ENCODE data around the gene LRSAM1.
A peak's percentile ranks its signal among the peaks of the same experiment; 100 is the strongest.

LRSAM1 gene

DNA sequence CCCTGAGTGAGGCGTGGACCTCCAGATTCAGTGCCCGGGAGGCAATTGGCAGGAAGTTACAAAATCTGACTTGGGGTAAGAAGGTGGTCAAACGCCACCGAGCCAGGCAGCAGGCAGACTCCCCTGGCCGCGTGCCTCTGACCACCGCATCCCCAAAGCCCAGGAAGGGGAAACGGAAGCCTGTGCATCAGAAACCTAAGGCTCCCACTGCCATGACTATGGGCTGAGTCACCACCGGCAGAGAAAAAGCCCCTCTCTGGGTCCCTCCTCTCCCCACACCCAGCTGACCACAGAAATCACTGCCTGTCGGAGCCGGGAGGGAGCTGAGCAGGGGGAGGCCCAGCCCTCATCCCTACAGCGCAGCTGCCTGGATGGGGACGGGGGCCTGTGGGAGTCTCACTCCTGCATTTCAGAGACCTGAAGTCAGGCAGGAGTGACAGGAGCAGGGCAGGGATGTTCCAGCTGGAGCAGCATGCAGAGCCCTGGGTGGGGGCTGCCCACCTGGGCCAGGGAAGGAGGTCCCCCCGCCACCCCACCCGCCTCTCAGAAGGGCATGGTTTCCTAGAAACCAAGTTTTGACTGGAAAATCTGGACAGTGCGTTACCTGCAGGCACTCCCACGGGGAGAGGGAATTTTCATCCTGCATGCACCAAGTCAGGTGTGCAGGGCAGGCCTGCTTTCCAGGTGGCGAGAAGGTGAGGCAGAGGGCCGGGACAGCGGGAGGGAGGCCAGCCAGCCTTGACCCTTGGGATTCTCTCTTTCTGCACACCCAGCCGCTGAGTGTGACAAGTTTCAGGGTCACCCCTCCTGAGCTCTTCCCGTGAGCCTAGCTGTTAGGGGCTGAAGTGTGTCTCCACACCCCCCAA lies 68.2 kb downstream of the LRSAM1 start:
- no peak for DNase-seq

- DNase-seq, result no peak
Observed at GRCh38 chr9:127520941-127521918, 69.9 kb downstream of the LRSAM1 start.

DNA sequence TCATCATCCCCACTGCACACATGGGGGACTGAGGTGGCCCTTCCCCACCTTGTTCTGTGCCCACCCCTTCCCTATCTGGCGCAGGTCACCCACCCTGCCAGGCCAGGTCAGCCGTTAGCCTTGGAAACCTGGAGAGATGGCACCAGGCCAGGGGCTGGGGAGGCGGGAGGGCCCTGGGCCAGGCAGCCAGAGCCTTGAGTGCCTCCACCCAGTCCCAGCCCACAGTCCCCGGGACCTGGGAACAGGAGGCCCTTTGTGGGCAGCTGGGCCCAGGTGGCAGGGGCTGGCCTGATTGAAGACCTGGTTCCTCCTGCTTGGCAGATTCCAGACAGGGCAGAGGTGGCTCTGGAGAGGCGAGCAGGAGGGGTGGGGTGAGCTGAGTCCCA lies 70.6 kb downstream of the LRSAM1 start:
- DNase-seq, result no peak

DNA sequence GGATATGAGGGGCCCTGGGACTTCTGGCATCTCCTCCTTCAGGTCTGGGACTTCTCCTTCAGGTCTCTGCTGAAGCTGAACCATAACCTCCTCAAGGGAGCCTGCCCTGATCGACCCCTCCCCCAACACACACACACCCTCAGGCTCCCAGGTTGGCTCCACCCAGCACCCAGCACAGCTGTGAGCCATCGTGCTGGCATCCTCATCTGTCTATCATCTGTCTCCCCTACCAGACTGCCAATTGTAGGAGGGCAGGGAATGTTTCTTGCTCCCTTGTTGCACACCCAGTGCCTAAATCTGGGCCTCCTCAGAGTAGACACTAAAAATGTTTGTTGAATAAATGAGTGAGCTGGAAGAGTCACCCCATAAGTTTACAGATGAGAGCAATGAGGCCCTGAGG lies 71.4 kb downstream of the LRSAM1 start:
- no peak for DNase-seq

GRCh38 chr9:127523312-127523851 lies 72.1 kb downstream of the LRSAM1 start:
- peak; percentile 70 for DNase-seq

DNA sequence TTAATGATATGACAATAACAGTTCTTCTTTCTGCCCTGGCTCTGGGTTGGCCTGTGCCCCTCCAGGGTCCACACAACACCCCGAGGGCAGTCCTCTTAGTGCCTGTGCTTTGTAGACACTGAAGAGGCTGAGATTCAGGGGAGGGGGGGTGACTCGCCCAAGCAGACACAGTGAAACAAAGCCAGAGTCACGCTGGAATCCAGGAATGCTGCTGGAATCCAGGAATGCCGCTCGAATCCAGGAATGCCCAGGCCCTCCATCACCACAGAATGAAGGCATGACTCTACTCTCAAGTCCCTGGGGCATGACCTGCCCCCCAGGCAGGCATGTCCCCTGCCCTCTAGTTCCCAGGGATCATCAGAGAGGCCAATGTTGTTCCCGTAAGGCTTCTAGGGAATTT lies 73.1 kb downstream of the LRSAM1 start:
- DNase-seq, result no peak

DNA sequence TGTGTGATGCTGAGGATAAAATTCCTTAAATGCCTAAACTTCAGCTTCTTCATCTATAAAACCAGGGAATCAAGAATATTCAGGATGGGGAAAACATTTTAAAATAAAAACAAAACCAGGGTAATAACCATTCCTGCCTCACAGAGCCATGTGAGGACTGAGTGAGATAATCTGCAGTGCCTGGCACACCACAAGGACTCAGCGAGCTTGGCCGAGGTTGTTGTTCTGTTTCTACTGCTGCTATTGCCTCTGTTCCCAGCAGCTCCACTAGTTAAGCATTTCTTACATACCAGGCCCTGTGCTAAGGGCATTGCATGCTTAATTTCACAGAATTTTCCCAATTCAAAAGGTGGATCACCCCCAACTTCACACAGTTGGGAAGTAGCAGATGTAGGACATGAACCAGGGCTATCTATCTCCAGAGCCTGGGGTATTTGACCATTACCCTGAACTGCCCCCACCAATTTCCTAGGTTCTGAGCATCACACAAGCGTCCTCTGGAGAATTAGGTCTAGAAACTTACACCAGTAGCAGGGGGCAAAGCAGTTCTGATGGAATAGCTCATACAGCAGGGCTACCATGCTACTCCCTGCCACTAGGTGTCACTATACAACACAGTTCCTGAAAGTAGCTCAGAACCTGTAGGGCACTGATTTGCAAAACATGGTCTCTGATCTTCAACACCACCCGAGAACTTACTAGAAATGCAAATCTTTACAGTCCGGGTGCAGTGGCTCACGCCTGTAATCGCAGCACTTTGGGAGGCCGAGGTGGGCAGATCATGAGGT lies 74.3 kb downstream of the LRSAM1 start:
- DNase-seq, result no peak

GRCh38 chr9:127526655-127527559 lies 75.6 kb downstream of the LRSAM1 start:
- no peak for DNase-seq

- DNase-seq, result no peak
Observed at GRCh38 chr9:127527560-127528268, 76.4 kb downstream of the LRSAM1 start.

GRCh38 chr9:127528422-127529251 lies 77.3 kb downstream of the LRSAM1 start:
- DNase-seq, result no peak

DNA sequence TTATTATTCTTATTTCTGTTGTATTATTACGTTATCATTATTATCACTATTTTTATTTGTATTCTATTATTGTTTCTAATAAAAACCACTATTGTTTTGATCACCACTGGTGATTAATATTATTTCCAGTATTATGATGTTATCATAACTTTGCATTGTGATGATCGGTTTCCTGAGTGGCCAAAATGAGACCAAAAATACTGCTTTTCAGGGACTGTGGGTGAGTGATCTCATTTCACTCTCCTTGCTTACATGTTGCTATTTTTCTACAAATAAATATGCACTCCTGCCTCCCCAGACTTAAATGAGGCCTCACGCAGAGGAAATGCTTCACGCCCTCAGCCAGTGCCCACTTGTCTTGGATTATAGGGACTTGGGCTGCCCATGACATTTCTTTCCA lies 78.4 kb downstream of the LRSAM1 start:
- no peak for DNase-seq

DNA sequence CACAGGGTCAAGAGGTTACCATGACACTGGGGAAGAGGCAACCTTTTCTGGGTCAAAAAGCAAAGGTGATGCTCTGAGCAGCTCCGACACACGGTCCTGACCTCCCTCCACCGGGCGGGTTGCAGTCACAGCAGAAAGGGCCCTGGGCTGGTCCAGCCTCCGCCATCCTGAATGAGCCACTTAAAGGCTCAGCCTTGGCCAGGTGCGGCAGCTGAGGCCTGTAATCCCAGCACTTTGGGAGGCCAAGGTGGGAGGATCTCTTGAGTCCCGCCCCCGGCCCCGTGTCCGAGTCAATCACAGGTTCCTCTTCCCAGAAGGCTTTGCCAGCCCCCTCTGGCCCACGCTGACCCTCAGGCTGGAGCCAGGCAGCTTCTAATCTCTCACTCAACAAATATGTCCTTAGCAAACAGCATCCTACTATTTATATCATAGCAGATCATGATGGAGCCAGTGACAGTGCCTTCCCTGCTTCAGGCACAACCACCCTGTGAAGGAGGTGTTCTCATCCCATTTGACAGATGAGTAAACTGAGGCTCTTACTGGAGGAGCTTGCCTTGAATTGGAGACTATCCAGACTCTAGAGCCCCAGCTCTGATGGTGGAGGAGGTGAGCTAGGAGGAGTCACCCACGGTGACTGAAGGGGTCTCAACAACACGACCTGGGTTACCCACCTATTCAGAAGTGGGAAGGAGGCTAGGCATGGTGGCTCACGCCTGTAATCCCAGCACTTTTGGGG lies 79.1 kb downstream of the LRSAM1 start:
- no peak for DNase-seq

- DNase-seq, result no peak
Observed at GRCh38 chr9:127531676-127532075, 80.4 kb downstream of the LRSAM1 start.

- no peak for DNase-seq
Observed at GRCh38 chr9:127534250-127534906, 83.1 kb downstream of the LRSAM1 start.

GRCh38 chr9:127534931-127535330 lies 83.6 kb downstream of the LRSAM1 start:
- no peak for DNase-seq

GRCh38 chr9:127535396-127535795 lies 84.1 kb downstream of the LRSAM1 start:
- no peak for DNase-seq

GRCh38 chr9:127535834-127536233 lies 84.5 kb downstream of the LRSAM1 start:
- DNase-seq, result no peak

- no peak for DNase-seq
Observed at GRCh38 chr9:127536499-127536898, 85.2 kb downstream of the LRSAM1 start.

GRCh38 chr9:127537014-127537413 lies 85.7 kb downstream of the LRSAM1 start:
- DNase-seq, result no peak
